Fibroblast of skin of left biceps (primary cell): ENCODE data around the gene STK32B.
A peak's percentile ranks its signal among the peaks of the same experiment; 100 is the strongest.

Source experiments
- DNase-seq, 2 experiments: peaks; one replicate each; pipeline ENCODE4 v3.0.0-alpha.2; 2013; ENCODE audit warnings: low read depth in 2 of 2

STK32B gene

DNA sequence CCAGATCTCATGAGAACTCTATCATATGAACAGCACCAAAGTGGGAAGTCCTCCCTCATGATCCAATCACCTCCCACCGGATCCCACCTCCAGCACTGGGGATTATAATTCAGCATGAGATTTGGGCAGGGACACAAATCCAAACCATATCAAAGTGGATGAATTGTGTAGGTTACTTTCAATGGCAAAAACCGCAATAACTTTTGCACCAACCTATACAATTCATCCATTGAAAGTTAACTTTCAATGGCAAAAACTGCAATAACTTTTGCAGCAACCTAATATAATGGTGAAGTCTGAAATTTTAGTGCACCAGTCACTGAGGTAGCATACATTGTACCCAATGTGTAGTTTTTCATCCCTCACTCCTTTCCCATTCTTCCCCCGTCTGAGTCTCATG, 16.6 kb downstream of the STK32B start:
- no peak for DNase-seq

DNA sequence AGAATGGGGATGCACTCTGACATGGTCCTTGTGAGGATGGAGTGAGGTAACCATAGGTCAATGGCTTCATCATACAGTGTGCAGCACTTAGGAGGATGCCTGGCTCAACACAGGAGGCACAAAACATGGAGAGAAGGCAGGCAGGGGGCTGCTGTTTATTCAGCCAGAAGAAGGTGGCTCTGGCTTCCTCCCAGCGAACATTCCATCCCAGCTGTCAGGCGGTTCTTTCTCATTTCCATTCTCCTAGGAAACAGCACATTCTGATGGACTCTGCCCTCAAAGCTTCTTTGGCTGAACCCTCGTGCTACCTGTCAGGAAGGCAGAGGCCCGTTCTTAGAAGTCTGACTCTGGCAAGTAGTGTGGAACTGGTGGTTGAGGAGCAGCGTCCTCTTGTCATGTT, 18.6 kb downstream of the STK32B start:
- no peak for DNase-seq

DNA sequence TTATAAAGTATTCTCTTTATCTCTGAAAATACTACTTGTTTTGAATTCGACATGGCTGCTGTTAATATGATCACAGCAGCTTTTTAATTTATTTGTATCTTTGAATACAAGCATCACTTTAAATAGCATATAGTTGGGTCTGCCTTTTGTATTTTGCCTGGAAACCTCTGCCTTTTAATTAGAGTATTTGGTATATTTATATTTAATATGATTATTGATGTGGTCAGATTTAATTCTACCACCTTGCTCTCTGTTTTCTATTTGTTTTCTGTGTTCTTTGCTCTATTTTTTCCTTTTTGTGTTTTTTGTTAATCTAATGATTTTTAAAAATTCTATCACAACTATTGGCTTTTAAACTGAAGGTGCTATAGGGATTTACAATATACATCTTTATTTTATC, 21.7 kb downstream of the STK32B start:
- no peak for DNase-seq

DNA sequence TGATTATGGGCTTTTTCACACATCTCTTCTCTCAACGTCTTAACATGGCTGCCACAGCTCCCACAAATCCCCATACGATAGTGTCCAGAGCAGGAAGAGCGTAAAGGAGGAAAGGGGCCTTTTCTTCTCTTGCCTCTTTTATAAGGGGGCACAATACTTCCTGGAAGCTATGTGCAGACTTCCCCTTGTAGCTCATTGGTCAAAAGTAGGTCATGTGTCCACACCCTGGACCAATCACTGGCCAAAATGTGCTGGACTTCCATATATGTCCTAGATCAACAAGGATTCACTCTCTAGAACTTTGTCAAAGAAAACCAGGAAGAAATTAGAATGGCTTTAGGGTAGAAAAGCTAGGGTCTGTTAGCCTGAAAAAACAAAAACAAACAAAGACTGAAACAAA, 26.7 kb downstream of the STK32B start:
- no peak for DNase-seq

DNA sequence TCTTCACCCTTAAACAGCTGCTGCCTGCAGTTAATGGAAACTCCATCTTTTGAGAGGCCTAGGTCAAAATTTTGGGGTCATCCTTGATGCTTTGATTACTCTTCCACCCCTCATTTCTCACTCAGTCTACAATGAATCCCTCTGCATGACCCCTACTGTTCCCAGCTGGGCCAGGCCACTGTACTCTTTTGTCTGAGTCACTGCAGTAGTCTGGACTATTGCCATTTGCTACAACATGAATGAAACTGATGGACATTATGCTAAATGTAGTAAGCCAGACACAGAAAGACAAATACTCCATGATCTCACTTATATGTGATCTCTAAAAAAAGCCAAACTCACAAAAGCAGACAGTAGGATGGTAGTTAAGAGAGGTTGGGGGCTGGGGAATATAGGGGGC, 28.3 kb downstream of the STK32B start:
- DNase-seq = no peak

DNA sequence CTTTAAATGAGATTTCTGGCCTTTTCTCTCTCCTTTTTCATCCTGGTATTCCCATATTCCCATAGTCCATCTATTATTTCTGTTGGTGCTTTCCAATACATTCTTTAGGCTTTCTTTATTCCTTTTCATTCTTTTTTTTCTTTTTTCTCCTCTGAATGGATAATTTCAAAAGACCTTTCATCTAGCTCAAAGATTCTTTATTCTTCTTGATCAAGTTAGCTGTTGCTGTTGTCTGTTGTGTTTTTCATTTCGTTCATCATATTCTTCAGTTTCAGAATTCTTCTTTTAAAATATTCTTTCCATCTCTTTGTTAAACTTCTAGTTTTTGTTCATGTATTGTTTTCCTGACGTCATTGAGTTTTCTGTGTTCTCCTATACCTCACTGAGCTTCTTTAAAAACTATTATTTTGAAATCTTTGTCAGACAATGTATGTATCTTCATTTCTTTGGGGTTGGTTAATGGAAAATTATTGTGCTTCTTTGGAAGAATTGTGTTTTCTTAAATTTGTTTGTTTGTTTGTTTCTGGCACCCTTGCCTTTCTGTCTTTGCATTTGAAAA, 30.2 kb downstream of the STK32B start:
- DNase-seq = no peak

DNA sequence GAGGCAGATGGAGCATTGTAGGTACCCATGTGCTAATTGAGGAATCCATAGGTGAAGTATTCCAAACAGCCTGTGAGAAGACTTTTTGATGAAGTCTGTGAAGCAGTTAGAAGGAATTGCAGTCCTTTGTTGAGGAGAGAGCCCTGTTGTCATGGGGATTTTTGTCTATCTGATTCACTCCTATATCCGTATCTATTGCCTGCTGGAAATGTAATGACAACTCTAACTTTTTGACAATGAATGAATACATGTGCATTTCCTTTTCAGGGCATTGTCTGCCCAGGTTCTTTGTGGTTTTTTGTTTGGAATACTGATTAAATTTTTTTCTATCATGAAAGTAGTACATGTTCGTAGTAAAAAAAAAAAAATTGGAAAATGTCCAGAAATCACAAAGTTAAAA, 31.1 kb downstream of the STK32B start:
- no peak for DNase-seq

DNA sequence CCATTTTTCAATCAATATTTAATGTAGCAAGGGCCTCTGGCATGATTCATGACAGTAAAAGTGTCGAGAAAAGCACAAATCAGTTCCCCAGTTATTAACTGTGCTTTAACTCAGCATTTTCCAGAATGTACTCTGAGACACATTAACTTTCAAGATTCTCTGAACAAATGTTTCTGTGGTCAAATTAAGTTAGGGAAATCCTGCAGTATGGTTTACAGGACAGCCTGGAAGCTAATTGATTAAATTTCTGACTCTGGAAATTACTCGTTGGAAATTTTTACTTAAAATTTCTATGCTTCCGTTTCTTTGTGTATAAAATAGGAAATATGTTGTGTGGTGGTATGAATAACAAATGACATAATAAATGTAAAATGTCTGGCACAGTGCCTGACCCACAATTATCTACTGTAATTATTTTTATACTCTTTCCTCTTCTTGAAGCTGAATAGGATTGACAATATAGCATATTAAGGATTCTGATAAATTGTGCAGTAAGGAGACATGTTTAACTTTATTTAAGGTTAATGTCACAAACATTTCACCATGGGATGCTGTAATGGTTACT, 33.7 kb downstream of the STK32B start:
- DNase-seq = no peak

DNA sequence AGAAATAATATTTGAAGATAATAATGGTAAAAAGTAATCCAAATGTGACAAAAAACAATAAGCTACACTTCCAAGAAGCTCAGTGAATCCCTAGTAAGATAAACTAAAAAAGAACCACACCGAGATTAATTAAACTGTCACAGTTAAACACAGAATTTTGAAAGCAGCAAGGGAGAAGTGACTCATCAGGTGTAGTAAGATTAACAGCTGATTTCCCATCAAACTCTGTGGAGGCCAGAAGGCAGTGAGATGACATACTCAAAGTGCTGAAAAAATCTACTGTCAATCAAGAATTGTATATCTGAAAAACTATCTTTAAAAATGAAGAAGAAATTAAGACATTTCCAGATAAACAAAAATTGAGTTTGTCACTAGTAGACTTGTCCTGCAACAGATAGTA, 35.3 kb downstream of the STK32B start:
- no peak for DNase-seq

DNA sequence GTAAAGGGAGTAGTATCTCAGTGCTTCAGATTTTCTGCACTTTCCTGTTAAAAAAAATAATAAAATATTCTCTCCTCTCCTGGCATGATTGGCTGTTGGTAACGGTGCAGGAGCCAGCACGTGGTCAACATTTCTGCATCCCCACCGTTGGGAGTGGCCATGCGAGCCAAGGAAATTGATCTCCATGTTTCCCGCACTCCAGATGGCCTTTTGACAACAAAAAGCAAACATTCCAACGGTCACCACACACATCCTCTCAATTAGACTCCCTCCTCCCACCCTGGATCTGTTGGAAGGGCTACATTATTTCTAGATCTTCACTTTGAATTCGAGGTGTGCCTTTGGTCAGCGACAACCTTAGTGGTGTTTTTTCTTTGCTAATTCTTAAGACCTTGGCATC, 45.0 kb downstream of the STK32B start:
- no peak for DNase-seq

DNA sequence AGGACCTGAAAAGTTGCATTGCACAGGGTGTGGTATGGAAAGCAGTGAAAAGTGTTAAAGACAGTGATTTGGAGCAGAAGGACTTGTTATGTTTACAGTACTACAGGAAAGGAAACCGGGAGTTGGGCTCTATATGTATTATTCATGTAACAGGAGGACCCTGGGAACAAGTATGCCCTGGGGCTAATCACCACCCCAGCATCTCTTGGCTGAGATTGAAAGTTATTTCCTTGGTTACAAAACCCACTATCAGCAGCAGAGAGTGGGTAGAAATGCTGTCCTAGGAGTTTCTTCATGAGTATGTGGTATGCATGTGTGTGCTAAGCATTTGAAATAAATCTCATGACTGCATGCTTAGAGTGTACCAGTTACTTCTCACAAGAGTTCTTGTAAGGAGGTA, 46.9 kb downstream of the STK32B start:
- no peak for DNase-seq

DNA sequence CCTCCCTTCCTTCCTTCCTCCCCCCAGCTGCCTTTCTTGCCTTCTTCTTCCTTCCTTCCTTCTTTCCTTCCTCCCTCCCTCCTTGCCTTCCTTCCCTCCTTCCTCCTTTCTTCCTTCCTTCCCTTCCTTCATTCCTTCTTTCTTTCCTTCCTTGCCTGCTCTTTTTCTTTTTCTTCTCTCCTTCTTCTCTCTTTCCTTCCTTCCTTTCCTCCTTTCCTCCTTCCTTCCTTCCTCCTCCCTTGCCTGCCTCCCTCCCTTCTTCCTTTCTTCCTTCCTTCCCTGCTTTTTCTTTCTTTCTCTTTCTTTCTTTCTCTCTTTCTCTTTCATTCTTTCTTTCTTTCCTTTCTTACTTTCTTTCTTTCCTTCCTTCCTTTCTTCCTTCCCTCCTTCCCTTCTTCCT, 49.1 kb downstream of the STK32B start:
- DNase-seq = no peak

DNA sequence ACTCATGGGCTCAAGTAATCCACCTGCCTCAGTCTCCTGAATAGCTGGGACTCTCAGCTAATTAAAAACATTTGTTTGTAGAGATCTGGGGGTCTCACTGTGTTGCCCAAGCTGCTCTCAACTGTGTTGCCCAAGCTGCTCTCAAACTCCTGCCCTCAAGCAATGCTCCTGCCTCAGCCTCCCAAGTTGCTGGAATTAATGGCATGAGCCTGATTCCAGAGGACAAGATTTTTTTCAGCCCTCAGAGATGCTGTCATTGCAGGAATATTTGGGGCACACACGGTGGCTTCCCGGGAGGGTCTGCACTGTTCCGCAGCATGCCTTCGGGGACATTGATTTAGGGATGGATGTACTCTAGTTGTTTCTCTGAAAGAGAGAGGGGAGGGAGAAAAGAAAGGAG, 49.7 kb downstream of the STK32B start:
- DNase-seq = no peak

DNA sequence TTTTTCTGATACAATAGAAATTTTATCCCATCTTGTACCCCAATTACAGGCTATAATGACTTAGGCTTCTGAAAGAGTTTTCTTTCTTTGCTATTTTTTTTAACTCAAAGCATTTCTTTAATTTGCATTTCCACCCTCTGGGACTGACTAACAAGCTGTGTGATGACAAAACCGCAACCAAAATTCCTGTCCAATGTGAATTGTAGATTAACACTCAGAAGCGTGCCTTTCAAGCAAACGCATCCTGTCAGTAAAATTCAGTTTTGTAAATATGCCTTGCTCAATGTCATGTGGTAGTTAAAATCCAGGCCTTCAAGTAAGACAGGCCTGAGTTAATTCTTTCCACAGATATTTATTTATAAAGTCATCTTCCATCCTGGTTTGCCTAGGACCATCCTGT, 50.3 kb downstream of the STK32B start:
- DNase-seq = peak in 1 of 2 experiments; percentile 31

DNA sequence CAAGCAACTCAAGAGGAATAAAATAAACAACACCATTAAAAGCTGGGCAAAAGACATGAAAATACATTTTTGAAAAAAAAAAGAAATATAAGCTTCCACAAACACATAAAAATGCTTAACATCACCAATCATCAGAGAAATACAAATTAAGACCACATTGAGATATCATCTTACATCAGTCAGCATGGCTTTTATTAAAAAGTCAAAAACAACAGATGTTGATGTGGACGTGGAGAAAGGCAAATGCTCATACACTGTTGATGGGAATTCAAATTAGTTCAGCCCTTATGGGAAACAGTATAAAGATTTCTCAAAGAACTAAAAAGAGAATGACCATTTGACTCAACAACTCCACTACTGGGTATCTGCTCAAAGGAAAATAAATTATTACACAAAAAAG, 59.6 kb downstream of the STK32B start:
- peak; percentile 29 to 34 for DNase-seq

DNA sequence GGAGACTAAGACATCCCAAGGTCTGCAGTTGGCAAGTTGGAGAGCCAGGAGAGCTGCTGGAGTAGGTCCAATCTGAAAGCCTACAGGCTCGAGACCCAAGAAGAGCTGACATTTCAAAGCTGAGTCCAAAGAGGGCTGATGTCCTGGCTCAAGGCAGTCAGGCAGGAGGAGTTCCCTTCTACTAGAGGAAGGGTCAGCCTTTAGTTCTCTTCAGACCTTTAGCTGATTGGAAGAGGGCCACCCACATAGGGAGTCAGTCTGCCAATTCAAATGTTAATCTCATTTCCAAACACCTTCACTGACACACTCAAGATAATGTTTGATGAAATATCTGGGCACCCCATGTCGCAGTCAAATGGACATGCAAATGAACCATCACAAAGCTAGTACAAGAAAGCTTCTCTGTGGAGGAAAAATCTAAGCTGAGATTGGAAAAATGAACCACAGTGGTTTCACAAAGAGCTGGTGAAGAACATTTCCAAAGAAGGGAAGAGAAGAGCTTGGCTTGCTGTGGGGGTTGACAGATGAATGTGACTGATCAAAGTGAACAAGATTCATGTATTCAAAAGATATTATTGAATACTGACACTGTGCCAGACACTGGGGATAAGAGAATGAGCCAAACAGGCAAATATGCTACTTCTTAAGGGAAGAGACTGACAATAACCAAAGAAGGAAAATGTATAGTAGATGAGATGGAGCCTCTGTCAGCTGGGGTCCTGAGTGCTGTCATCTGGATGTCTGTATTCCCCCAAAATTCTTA, 61.2 kb downstream of the STK32B start:
- no peak for DNase-seq

DNA sequence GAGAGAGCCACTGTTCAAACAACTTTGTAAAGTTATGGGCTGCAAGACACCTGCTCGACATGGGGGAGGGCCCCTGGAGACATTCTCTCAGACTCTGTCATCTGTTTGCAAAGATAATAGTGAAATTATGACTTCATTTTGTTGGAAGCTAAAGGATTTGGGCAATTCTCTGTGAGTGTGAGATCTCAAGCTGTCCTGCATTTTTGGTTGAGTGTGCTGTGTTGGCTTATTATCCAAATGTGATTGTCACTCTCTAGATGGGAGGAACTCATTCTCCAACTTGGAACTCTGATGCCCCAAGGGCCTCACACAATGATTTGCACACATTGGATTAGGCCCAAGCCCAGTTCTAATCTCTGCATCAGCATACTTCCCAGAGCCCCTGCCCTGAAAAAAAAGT, 63.7 kb downstream of the STK32B start:
- no peak for DNase-seq

DNA sequence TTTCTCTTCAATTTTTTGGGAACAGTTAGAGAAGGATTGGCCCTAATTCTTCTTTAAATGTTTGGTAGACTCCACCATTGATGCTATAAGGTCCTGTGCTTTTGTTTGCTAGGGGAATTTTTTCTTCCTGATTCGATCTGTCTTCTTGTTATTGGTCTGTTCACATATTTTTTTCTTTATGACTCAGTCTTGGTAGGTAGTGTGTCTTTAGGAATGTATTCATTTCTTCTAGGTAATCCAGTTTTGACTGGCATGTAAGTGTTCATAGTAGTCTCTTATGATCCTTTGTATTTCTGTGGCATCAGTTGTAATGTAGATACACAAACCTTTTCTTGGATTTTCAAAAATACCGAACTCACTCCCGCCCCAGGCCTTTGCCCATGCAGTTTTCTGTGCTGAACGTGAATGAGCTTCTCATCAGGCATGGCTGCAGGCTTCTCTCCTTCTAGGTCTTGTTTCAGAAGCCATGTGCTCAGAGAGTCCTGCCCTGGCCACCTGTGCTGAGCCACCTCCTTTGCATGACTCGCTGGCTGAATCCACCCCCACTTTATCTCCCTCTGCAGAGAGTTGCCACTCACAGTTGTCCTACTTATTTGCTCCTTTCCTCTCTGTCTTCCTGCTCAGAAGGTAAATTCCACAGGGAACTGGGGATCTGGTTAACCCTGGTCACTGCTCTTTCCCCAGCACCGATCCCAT, 67.0 kb downstream of the STK32B start:
- no peak for DNase-seq

DNA sequence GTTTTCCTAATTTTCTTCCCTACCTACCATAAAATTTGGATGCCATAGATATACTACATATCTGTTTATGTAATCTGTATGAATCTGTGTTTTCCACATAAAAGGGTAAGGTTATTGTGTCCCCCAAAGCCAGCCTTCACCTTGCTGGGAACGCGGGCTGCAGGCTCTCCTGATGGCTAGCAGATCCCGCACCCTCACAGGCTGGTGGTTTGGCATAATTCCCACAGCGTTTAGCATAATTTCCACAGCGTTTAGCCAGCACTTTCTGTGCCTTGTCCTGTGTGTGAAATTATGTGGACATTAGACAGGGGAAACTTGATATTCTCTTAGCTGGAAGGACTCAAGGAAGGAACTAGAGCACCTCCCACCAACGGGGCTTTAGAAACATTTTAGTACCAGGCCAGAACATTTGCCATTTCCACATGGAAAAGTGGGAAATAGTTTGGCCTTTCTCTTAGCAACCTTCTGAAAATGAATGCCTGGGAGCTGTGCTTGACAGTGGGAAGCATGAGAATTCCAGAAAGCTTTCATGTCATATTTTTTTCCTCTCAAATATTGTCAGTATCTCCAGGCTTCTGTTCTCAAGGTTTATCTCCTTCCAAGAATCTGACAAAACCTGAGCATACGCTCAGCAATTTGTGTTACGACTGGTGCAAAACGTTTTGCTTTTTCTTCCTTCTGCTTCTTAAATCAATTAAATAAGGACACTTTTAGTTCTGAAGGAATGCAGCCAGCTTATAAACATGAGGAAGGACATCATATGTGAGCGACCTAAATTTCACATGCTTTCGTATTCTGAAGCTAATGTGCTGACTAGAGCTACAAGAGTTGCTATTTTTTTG, 67.9 kb downstream of the STK32B start:
- no peak for DNase-seq

DNA sequence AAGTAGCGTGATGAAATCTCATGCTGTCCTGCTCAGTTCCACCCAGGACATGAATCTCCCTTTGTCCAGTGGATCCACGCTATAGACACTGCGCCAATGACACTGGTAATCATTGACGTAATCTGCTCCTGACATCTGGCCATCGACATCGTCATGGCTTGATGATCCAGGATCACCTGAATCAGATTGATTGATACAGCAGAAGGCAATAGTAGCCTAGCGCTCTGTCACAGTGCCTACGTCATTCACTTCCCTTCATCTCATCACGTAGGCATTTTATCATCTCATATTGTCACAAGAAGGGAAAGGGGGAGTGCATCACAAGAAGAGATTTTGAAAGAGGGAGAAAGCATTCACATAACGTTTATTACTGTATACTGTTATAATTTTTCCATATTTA, 68.8 kb downstream of the STK32B start:
- DNase-seq = no peak

DNA sequence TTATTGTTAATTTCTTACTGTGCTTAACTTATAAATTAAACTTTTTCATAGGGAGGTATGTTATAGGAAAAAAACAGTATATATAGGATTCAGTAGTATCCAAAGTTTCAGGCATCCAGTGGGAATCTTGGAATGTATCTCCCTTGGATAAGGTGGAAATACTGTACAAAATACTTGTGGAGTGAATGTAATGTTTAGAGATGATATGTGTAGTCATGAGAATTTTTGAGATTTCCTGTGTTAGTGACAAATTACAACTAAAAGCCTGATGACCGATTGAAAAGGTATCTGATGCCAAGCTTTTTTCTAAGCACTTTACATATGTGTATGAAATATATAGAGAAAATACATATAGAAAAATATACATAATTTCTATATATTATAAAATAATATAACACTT, 69.2 kb downstream of the STK32B start:
- no peak for DNase-seq

DNA sequence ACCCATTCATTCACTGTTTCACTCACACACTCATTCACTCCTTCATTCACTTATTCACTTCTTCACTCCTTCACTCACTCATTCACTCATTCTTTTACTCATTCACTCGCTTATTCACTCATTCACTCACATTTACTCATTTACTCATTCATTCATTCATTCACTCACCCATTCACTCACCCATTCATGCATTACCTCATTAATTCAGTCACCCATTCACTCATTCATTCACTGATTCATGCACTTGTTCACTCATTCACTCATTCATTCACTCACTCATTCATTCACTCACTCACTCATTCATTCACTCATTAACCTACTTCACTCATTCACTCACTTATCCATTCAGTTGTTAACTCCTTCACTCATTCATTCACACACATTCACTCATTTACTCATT, 70.8 kb downstream of the STK32B start:
- DNase-seq = no peak
